WTC11 (cell line): Measurements from ENCODE around the gene ACTG2.

ENCODE experiments used
- ARID4B ChIP-seq: sonication (generic); formaldehyde crosslinking; IDR thresholded peaks from 2 replicates; pipeline ENCODE4 v1.8.0; 2023; ENCODE audit warnings: missing genetic modification reagents, mild to moderate bottlenecking, borderline replicate concordance
- ATF2 ChIP-seq: sonication (generic); formaldehyde crosslinking; IDR thresholded peaks from 2 replicates; pipeline ENCODE4 v1.8.1; 2022; ENCODE audit warnings: low read depth, missing genetic modification reagents, borderline replicate concordance
- CREM ChIP-seq: sonication (generic); formaldehyde crosslinking; IDR thresholded peaks from 2 replicates; pipeline ENCODE4 v1.8.1; 2022; ENCODE audit warnings: mild to moderate bottlenecking, missing genetic modification reagents, moderate library complexity
- CTCF ChIP-seq: fragments of 200-600 bp; IDR thresholded peaks from 2 replicates; pipeline ENCODE4 v1.8.0; 2022; ENCODE audit warnings: antibody characterized with exemption
- MAX ChIP-seq: sonication (generic); formaldehyde crosslinking; IDR thresholded peaks from 2 replicates; pipeline ENCODE4 v1.8.0; 2022; ENCODE audit warnings: mild to moderate bottlenecking, missing genetic modification reagents
- NFE2L1 ChIP-seq: sonication (generic); formaldehyde crosslinking; IDR thresholded peaks from 2 replicates; pipeline ENCODE4 v1.8.1; 2023; ENCODE audit warnings: missing genetic modification reagents
- ZBTB21 ChIP-seq: sonication (generic); formaldehyde crosslinking; IDR thresholded peaks from 2 replicates; pipeline ENCODE4 v1.8.1; 2023; ENCODE audit warnings: mild to moderate bottlenecking, missing genetic modification reagents, borderline replicate concordance
- ZNF121 ChIP-seq: sonication (generic); formaldehyde crosslinking; IDR thresholded peaks from 2 replicates; pipeline ENCODE4 v1.8.0; 2023; ENCODE audit warnings: missing genetic modification reagents
- ZNF138 ChIP-seq: sonication (generic); formaldehyde crosslinking; conservative IDR thresholded peaks from 2 replicates; pipeline ENCODE4 v1.8.1; 2022; ENCODE audit warnings: mild to moderate bottlenecking, moderate library complexity, missing genetic modification reagents
- TF ChIP-seq, protein P1 (sequence below): fragments of 250-450 bp; sonication (Bioruptor Pico); IDR thresholded peaks from 2 replicates; pipeline ENCODE4 v1.9.0; 2021; ENCODE audit warnings: mild to moderate bottlenecking

- TF ChIP-seq MAX (CRISPR knock-in tag) (no peak), ZNF138 (CRISPR knock-in tag) (no peak), CTCF (no peak), ZBTB21 (CRISPR knock-in tag) (no peak), NFE2L1 (CRISPR knock-in tag) (no peak), ARID4B (CRISPR knock-in tag) (no peak), CREM (no peak), ATF2 (CRISPR knock-in tag) (no peak), ZNF121 (CRISPR knock-in tag) (no peak)
- TF ChIP-seq, protein P1, sequence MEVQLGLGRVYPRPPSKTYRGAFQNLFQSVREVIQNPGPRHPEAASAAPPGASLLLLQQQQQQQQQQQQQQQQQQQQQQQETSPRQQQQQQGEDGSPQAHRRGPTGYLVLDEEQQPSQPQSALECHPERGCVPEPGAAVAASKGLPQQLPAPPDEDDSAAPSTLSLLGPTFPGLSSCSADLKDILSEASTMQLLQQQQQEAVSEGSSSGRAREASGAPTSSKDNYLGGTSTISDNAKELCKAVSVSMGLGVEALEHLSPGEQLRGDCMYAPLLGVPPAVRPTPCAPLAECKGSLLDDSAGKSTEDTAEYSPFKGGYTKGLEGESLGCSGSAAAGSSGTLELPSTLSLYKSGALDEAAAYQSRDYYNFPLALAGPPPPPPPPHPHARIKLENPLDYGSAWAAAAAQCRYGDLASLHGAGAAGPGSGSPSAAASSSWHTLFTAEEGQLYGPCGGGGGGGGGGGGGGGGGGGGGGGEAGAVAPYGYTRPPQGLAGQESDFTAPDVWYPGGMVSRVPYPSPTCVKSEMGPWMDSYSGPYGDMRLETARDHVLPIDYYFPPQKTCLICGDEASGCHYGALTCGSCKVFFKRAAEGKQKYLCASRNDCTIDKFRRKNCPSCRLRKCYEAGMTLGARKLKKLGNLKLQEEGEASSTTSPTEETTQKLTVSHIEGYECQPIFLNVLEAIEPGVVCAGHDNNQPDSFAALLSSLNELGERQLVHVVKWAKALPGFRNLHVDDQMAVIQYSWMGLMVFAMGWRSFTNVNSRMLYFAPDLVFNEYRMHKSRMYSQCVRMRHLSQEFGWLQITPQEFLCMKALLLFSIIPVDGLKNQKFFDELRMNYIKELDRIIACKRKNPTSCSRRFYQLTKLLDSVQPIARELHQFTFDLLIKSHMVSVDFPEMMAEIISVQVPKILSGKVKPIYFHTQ: no peak
These were observed 36.1 kb downstream of the ACTG2 start for GRCh38 chr2:73928963-73929347.
